KOPT-K1 (cell line): ENCODE data around the gene NME8.
"Not testable (repeated sequence)": the region's sequence is repeated elsewhere in the genome, so short reads cannot be mapped to it uniquely, and the experiment has no call there.

Source experiments
- H3K27ac ChIP-seq: fragments of 200-600 bp; sonication (generic); 2 replicates; pipeline ENCODE4 v1.5.1; 2016; ENCODE audit warnings: antibody characterized with exemption, mild to moderate bottlenecking, low read depth, low read length; ENCODE audit not compliant: poor library complexity, severe bottlenecking
- H3K36me3 ChIP-seq: fragments of 200-600 bp; sonication (generic); 2 replicates; pipeline ENCODE4 v1.5.1; 2017; ENCODE audit warnings: antibody characterized with exemption, mild to moderate bottlenecking, low read length, moderate library complexity; ENCODE audit not compliant: insufficient read depth
- H3K9me3 ChIP-seq: fragments of 200-600 bp; sonication (generic); 2 replicates; pipeline ENCODE4 v1.5.1; 2017; ENCODE audit warnings: antibody characterized with exemption, low read length, mild to moderate bottlenecking; ENCODE audit not compliant: insufficient read depth, poor library complexity, severe bottlenecking

Gene NME8

GRCh38 chr7:37848297-37848696 is at the start of gene NME8:
TSS of gene NME8 (plus strand) at chr7:37848597. CDS start at chr7:37850267, 1,670 bp downstream.
- no peaks in the 10 kb centered on the region for H3K36me3 ChIP-seq
- H3K9me3 ChIP-seq, result no peaks in the 10 kb centered on the region
- H3K27ac ChIP-seq, result no peak within 1 kb of the TSS

GRCh38 chr7:37806152-37806551 is 42.2 kb upstream of the NME8 start:
- no peaks in the 10 kb centered on the region for H3K9me3 ChIP-seq
- H3K27ac ChIP-seq, result no peak overlapping the region
- H3K36me3 ChIP-seq, result no peaks in the 10 kb centered on the region

- not testable (repeated sequence) for H3K9me3 ChIP-seq, H3K36me3 ChIP-seq
Observed at GRCh38 chr7:37812161-37812580, 36.2 kb upstream of the NME8 start.

GRCh38 chr7:37815671-37816371 is 32.6 kb upstream of the NME8 start:
- H3K9me3 ChIP-seq, result no peaks in the 10 kb centered on the region
- H3K36me3 ChIP-seq, result no peaks in the 10 kb centered on the region
- no peak overlapping the region for H3K27ac ChIP-seq

More at GRCh38 chr7:37812161-37812580, 36.2 kb upstream of the NME8 start:
- not testable (repeated sequence) for H3K27ac ChIP-seq

GRCh38 chr7:37816922-37817590 is 31.3 kb upstream of the NME8 start:
- Histone ChIP-seq H3K27ac (no peak overlapping the region), H3K36me3 (no peaks in the 10 kb centered on the region), H3K9me3 (no peaks in the 10 kb centered on the region)

- no peaks in the 10 kb centered on the region for H3K9me3 ChIP-seq
- no peak overlapping the region for H3K27ac ChIP-seq
- H3K36me3 ChIP-seq, result no peaks in the 10 kb centered on the region
Observed at GRCh38 chr7:37817591-37817960, 30.8 kb upstream of the NME8 start.

- Histone ChIP-seq H3K27ac (no peak overlapping the region), H3K36me3 (no peaks in the 10 kb centered on the region), H3K9me3 (no peaks in the 10 kb centered on the region)
Observed at GRCh38 chr7:37817996-37818720, 30.2 kb upstream of the NME8 start.

GRCh38 chr7:37820708-37821468 is 27.5 kb upstream of the NME8 start:
- H3K9me3 ChIP-seq, result no peaks in the 10 kb centered on the region
- H3K36me3 ChIP-seq, result no peaks in the 10 kb centered on the region
- no peak overlapping the region for H3K27ac ChIP-seq

GRCh38 chr7:37822946-37823345 is 25.5 kb upstream of the NME8 start:
- H3K36me3 ChIP-seq, result no peaks in the 10 kb centered on the region
- H3K27ac ChIP-seq, result no peak overlapping the region
- no peaks in the 10 kb centered on the region for H3K9me3 ChIP-seq

- H3K36me3 ChIP-seq, result no peaks in the 10 kb centered on the region
- no peaks in the 10 kb centered on the region for H3K9me3 ChIP-seq
- no peak overlapping the region for H3K27ac ChIP-seq
Observed at GRCh38 chr7:37823557-37823956, 24.8 kb upstream of the NME8 start.

GRCh38 chr7:37825038-37825437 is 23.4 kb upstream of the NME8 start:
- no peaks in the 10 kb centered on the region for H3K9me3 ChIP-seq
- H3K36me3 ChIP-seq, result no peaks in the 10 kb centered on the region
- no peak overlapping the region for H3K27ac ChIP-seq

- H3K36me3 ChIP-seq, result no peaks in the 10 kb centered on the region
- H3K9me3 ChIP-seq, result no peaks in the 10 kb centered on the region
- H3K27ac ChIP-seq, result no peak overlapping the region
Observed at GRCh38 chr7:37826825-37827224, 21.6 kb upstream of the NME8 start.

- Histone ChIP-seq H3K36me3 (no peaks in the 10 kb centered on the region), H3K9me3 (no peaks in the 10 kb centered on the region), H3K27ac (no peak overlapping the region)
Observed at GRCh38 chr7:37831244-37831643, 17.2 kb upstream of the NME8 start.

- Histone ChIP-seq H3K27ac (no peak overlapping the region), H3K36me3 (no peaks in the 10 kb centered on the region), H3K9me3 (no peaks in the 10 kb centered on the region)
Observed at GRCh38 chr7:37832194-37832593, 16.2 kb upstream of the NME8 start.
